ENCODE measurements around the gene KCNMA1. TPM values are rescaled to one million over a fixed set of nuclear protein-coding genes. Genes with fewer than 3 reads are reported as not detected.
"Not testable (repeated sequence)": the region's sequence is repeated elsewhere in the genome, so short reads cannot be mapped to it uniquely, and the experiment has no call there.

Gene KCNMA1
- polyA plus RNA-seq, 4 donors, result 2.7 to 8.6 (median 7.7) TPM

DNA sequence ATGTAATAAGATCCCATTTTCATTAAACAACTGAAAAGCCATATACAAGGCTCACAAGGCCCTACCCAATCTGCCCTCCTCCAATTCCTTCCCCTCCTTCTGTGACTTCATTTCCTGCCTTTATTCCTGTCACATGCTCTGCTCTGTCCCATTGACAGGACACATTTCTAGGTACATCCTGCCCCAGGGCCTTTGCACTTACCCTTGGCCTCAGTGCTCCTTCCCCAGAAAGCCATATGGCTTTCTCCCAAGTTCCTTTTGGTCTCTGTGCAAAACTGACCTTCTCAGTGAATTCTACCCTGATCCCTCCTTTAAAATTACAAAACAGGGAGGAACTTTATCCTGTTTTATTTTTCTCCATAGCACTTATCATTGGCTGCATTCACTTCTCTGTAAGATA is 40.0 kb downstream of the KCNMA1 start:
- DNase-seq, result no peak
- H3K4me1 ChIP-seq (ENCODE audit: control insufficient read depth in 3 of 3, insufficient read depth in 2 of 3, low read depth in 1 of 3, low read length in 2 of 3), result peaks cover 0 to 3% (median under 1%) of the 10 kb centered on the region in 3 donors
- no peak for FAIRE-seq

DNA sequence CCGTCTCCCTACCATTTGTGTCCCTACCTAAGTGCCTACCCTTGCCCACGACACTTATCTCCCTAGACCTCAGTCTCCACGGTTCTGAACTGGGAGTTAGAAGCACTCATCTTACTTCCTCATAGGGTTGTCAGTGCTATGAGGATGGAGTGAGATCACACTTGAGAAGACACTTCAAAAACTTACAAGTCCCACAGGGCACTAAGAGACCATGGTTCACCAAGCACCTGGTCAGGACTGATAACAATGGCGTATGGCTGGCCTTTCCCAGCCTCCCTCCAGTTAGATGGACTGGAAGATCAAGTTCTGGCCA is 43.2 kb downstream of the KCNMA1 start:
- Histone ChIP-seq H3K4me1 (ENCODE audit: control insufficient read depth in 3 of 3, insufficient read depth in 2 of 3, low read depth in 1 of 3, low read length in 2 of 3) (peaks cover 0 to 3% (median 0%) of the 10 kb centered on the region in 3 donors), H3K9me3 (ENCODE audit: control insufficient read depth in 2 of 2, insufficient read depth in 1 of 2, low read depth in 1 of 2, low read length in 1 of 2) (no peaks in the 10 kb centered on the region), H3K27ac (ENCODE audit: low read depth in 1 of 3, low read length in 2 of 3) (no peak overlapping the region), H3K27me3 (ENCODE audit: control insufficient read depth in 3 of 3, insufficient read depth in 3 of 3, low read length in 3 of 3) (no peaks in the 10 kb centered on the region), H3K36me3 (ENCODE audit: control insufficient read depth in 3 of 3, insufficient read depth in 2 of 3, low read depth in 1 of 3, low read length in 3 of 3) (no peaks in the 10 kb centered on the region), H3K4me3 (ENCODE audit: low read depth in 1 of 3, low read length in 3 of 3) (no peak overlapping the region)
- DNase-seq (no peak), FAIRE-seq (no peak)
- WGBS, 3 donors, result 77 to 87% (median 81%) methylated on average over 4 of the region's 4 CpGs

More for the DNA sequence above, 40.0 kb downstream of the KCNMA1 start:
- Histone ChIP-seq H3K27me3 (ENCODE audit: control insufficient read depth in 3 of 3, insufficient read depth in 3 of 3, low read length in 3 of 3) (no peaks in the 10 kb centered on the region), H3K4me3 (ENCODE audit: low read depth in 1 of 3, low read length in 3 of 3) (no peak overlapping the region), H3K9me3 (ENCODE audit: control insufficient read depth in 2 of 2, insufficient read depth in 1 of 2, low read depth in 1 of 2, low read length in 1 of 2) (no peaks in the 10 kb centered on the region), H3K36me3 (ENCODE audit: control insufficient read depth in 3 of 3, insufficient read depth in 2 of 3, low read depth in 1 of 3, low read length in 3 of 3) (no peaks in the 10 kb centered on the region), H3K27ac (ENCODE audit: low read depth in 1 of 3, low read length in 2 of 3) (no peak overlapping the region)

DNA sequence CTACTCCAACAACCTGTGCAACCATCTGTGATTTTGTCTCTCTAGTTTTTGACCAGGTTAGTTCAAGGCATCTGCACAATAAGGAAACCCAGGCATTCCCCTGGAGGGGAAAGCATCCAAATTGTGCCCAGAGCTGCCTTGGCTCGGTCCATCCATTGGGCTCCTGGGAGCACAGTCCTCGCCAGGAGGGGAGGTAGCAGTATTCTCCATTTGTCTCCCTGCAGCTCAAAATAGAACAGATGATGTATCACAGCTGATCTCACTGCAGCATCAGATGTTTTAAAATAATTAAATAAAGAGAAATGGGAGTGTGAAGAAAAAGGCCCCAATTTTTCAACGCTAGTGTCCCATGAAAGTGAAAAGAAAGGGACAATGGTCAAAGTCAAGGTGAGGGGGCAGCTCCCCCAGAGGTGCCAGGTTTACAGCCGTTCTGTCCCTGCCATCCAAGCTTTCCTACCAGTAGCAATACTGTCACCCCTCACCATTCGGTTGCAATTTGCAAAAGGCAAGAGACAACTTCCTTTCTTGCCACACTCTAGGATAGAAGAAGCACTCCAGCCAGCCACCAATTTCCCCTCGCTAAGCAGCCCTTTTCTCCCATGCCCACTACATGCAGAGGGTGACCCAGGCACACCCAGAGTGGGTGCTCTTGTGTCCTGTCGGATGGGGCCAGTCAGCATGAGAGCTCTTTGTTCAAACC is 43.7 kb downstream of the KCNMA1 start:
- no peaks in the 10 kb centered on the region for H3K9me3 ChIP-seq (ENCODE audit: control insufficient read depth in 2 of 2, insufficient read depth in 1 of 2, low read depth in 1 of 2, low read length in 1 of 2)
- no peaks in the 10 kb centered on the region for H3K36me3 ChIP-seq (ENCODE audit: control insufficient read depth in 3 of 3, insufficient read depth in 2 of 3, low read depth in 1 of 3, low read length in 3 of 3)
- no peak overlapping the region for H3K4me3 ChIP-seq (ENCODE audit: low read depth in 1 of 3, low read length in 3 of 3)
- H3K27ac ChIP-seq (ENCODE audit: low read depth in 1 of 3, low read length in 2 of 3), result no peak overlapping the region
- DNase-seq, result no peak
- no peak for FAIRE-seq
- WGBS, 3 donors, result 83 to 95% (median 85%) methylated on average over 7 of the region's 7 CpGs
- peaks cover 0 to 3% (median 0%) of the 10 kb centered on the region in 3 donors for H3K4me1 ChIP-seq (ENCODE audit: control insufficient read depth in 3 of 3, insufficient read depth in 2 of 3, low read depth in 1 of 3, low read length in 2 of 3)
- H3K27me3 ChIP-seq (ENCODE audit: control insufficient read depth in 3 of 3, insufficient read depth in 3 of 3, low read length in 3 of 3), result no peaks in the 10 kb centered on the region

DNA sequence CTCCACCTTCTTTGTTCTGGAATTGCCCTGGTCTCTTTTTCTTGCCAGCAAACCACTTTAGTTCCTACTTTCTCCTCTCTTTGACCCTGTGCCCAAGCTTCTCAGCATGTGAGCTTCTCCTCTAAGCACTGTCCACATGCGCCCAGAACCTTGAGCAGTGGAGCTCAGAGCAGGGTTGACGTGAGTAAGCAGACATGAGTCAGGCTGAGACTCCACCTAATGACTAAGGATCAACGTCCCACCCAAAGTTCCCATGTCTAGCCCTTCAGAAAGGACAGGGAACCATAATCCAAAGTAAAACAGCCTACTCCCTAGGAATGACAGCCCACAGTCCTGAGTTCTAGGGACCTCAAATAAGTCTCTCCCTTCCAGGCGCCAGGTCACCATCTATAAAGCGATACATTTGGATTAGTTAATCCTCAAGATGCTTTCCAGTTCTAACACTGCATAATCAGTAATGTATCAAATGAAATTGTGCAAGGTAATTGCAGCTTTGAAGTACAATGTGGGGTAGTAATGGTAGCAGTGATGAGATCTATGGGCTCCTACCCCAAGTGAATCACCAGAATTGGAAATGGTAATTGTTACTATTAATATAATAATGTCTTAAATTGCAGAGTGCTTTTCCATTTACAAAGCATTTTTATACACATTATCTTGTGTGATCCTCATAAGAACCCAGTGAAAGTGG is 44.5 kb downstream of the KCNMA1 start:
- H3K4me1 ChIP-seq (ENCODE audit: control insufficient read depth in 3 of 3, insufficient read depth in 2 of 3, low read depth in 1 of 3, low read length in 2 of 3), result peaks cover 0 to 3% (median 3%) of the 10 kb centered on the region in 3 donors
- WGBS, 3 donors, result 54 to 74% (median 65%) methylated on average over 5 of the region's 5 CpGs
- no peak overlapping the region for H3K4me3 ChIP-seq (ENCODE audit: low read depth in 1 of 3, low read length in 3 of 3)
- DNase-seq, result peak in 1 of 2 donors; percentile 90
- H3K9me3 ChIP-seq (ENCODE audit: control insufficient read depth in 2 of 2, insufficient read depth in 1 of 2, low read depth in 1 of 2, low read length in 1 of 2), result no peaks in the 10 kb centered on the region
- FAIRE-seq, result no peak
- peak overlapping the region in 1 of 3 donors; percentile 62 for H3K27ac ChIP-seq (ENCODE audit: low read depth in 1 of 3, low read length in 2 of 3)
- no peaks in the 10 kb centered on the region for H3K36me3 ChIP-seq (ENCODE audit: control insufficient read depth in 3 of 3, insufficient read depth in 2 of 3, low read depth in 1 of 3, low read length in 3 of 3)
- no peaks in the 10 kb centered on the region for H3K27me3 ChIP-seq (ENCODE audit: control insufficient read depth in 3 of 3, insufficient read depth in 3 of 3, low read length in 3 of 3)

DNA sequence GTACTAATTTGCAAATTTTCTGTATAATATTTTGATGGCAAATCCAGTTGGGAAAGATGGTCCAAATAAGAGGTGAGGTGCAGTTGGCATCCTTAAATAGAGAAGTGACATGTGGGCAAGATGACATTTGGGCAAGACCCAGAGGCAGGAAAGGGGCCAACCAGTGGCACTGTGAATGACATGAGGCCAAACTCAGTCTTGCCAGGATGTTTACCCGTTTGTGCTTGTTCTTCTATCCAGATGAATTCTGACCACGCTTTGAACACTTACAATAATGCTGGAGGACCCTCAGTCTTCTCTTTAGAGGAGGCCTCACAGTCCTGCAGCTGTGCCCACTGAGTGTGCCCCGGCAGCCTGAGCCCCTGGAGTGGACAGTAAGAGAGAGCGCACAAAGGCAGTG is 45.1 kb downstream of the KCNMA1 start:
- Histone ChIP-seq H3K27ac (ENCODE audit: low read depth in 1 of 3, low read length in 2 of 3) (peak overlapping the region in 1 of 3 donors; percentile 62), H3K27me3 (ENCODE audit: control insufficient read depth in 3 of 3, insufficient read depth in 3 of 3, low read length in 3 of 3) (no peaks in the 10 kb centered on the region), H3K4me3 (ENCODE audit: low read depth in 1 of 3, low read length in 3 of 3) (no peak overlapping the region), H3K4me1 (ENCODE audit: control insufficient read depth in 3 of 3, insufficient read depth in 2 of 3, low read depth in 1 of 3, low read length in 2 of 3) (peaks cover 0 to 8% (median 3%) of the 10 kb centered on the region in 3 donors), H3K36me3 (ENCODE audit: control insufficient read depth in 3 of 3, insufficient read depth in 2 of 3, low read depth in 1 of 3, low read length in 3 of 3) (no peaks in the 10 kb centered on the region), H3K9me3 (ENCODE audit: control insufficient read depth in 2 of 2, insufficient read depth in 1 of 2, low read depth in 1 of 2, low read length in 1 of 2) (no peaks in the 10 kb centered on the region)
- FAIRE-seq, result no peak
- DNase-seq, result no peak
- 82 to 92% (median 92%) methylated on average over 4 of the region's 4 CpGs for WGBS, 3 donors

DNA sequence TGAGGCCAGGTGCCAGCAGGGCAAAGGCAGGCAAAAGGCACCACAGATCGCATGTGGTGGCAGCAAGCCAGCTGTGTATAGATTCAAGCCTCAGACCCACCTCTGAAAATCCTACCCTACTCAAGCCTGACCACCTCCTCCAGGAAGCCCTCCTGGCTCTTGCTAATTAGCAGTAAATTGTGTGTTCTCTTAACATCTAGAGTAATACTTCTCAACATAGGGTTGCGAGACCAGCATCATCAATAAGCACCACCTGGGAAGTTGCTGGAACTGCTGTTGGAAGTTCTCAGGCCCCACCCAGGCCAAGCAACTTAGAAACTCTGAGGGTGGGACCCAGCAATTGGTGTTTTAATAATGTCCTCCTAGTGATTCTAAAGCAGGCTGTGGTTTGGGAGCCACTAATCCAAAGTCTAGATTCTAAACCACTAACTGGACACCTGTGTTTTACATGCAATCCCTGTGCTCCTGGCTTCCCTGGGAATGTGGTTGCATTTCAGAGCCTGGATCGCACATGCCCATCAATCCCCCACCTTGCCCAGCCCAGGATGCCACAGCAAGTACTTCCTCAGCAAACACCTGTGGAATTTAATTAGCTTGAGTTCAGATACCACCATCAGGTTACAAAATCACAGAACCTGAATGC is 46.2 kb downstream of the KCNMA1 start:
- H3K27ac ChIP-seq (ENCODE audit: low read depth in 1 of 3, low read length in 2 of 3), result no peak overlapping the region
- H3K27me3 ChIP-seq (ENCODE audit: control insufficient read depth in 3 of 3, insufficient read depth in 3 of 3, low read length in 3 of 3), result no peaks in the 10 kb centered on the region
- no peak overlapping the region for H3K4me3 ChIP-seq (ENCODE audit: low read depth in 1 of 3, low read length in 3 of 3)
- H3K4me1 ChIP-seq (ENCODE audit: control insufficient read depth in 3 of 3, insufficient read depth in 2 of 3, low read depth in 1 of 3, low read length in 2 of 3), result peaks cover 0 to 16% (median 3%) of the 10 kb centered on the region in 3 donors
- no peak for DNase-seq
- no peak for FAIRE-seq
- 79 to 88% (median 81%) methylated on average over 3 of the region's 3 CpGs for WGBS, 3 donors
- H3K36me3 ChIP-seq (ENCODE audit: control insufficient read depth in 3 of 3, insufficient read depth in 2 of 3, low read depth in 1 of 3, low read length in 3 of 3), result no peaks in the 10 kb centered on the region
- no peaks in the 10 kb centered on the region for H3K9me3 ChIP-seq (ENCODE audit: control insufficient read depth in 2 of 2, insufficient read depth in 1 of 2, low read depth in 1 of 2, low read length in 1 of 2)

DNA sequence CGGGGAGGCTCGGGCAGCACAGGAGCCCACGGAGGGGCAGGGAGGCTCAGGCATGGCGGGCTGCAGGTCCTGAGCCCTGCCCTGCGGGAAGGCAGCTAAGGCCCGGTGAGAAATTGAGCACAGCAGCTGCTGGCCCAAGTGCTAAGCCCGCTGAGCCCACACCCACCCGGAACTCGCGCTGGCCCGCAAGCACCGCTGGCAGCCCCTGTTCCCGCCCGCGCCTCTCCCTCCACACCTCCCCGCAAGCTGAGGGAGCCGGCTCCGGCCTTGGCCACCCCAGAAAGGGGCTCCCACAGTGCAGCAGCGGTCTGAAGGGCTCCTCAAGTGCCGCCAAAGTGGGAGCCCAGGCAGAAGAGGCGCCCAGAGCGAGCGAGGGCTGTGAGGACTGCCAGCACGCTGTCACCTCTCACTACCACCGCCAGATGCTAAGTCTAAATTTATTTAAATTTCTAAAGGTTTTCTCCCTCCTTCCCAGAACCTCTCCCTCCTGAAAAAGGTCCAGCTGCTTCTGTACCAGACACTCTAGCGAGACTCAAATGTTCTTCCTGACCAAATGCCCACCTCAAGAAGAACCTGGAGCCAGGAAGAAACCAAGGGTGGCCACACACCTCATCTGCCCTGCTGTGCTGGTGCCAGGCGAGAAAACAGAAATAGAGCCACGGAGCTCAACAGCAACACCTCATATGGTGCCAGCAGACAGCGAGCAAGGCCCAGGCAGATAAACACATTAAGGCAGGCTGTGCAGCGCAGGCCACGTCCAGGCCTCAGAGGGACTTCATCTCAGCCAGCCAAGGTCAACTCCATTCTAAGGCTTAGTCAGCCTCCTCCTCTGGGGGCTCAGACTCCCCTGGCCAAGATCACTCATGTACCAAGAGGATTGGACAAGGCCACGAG is 47.0 kb downstream of the KCNMA1 start:
- DNase-seq, result no peak
- H3K27ac ChIP-seq (ENCODE audit: low read depth in 1 of 3, low read length in 2 of 3), result no peak overlapping the region
- WGBS, 3 donors, result 89 to 92% (median 91%) methylated on average over 23 to 32 of the region's 32 CpGs

DNA sequence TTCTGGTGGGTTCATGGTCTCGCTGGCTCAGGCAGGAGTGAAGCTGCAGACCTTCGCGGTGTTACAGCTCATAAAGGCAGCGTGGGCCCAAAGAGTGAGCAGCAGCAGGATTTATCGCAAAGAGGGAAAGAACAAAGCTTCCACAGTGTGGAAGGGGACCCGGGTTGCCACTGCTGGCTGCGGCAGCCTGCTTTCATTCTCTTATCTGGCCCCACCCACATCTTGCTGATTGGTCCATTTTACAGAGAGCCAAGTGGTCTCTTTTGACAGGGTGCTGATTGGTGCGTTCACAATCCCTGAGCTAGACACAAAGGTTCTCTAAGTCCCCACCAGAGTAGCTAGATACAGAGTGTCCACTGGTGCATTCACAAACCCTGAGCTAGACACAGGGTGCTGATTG is 47.9 kb downstream of the KCNMA1 start:
- not testable (repeated sequence) for H3K36me3 ChIP-seq (ENCODE audit: control insufficient read depth in 3 of 3, insufficient read depth in 2 of 3, low read depth in 1 of 3, low read length in 3 of 3); H3K4me3 ChIP-seq (ENCODE audit: low read depth in 1 of 3, low read length in 3 of 3); FAIRE-seq; DNase-seq; H3K9me3 ChIP-seq (ENCODE audit: control insufficient read depth in 2 of 2, insufficient read depth in 1 of 2, low read depth in 1 of 2, low read length in 1 of 2); H3K27ac ChIP-seq (ENCODE audit: low read depth in 1 of 3, low read length in 2 of 3); H3K27me3 ChIP-seq (ENCODE audit: control insufficient read depth in 3 of 3, insufficient read depth in 3 of 3, low read length in 3 of 3)
- peaks cover 0 to 18% (median 3%) of the 10 kb centered on the region in 3 donors for H3K4me1 ChIP-seq (ENCODE audit: control insufficient read depth in 3 of 3, insufficient read depth in 2 of 3, low read depth in 1 of 3, low read length in 2 of 3)
- 80 to 89% (median 83%) methylated on average over 8 of the region's 8 CpGs for WGBS, 3 donors

More for the DNA sequence above, 47.0 kb downstream of the KCNMA1 start:
- Histone ChIP-seq H3K4me3 (ENCODE audit: low read depth in 1 of 3, low read length in 3 of 3) (no peak overlapping the region), H3K27me3 (ENCODE audit: control insufficient read depth in 3 of 3, insufficient read depth in 3 of 3, low read length in 3 of 3) (no peaks in the 10 kb centered on the region), H3K4me1 (ENCODE audit: control insufficient read depth in 3 of 3, insufficient read depth in 2 of 3, low read depth in 1 of 3, low read length in 2 of 3) (peaks cover 0 to 18% (median 3%) of the 10 kb centered on the region in 3 donors), H3K36me3 (ENCODE audit: control insufficient read depth in 3 of 3, insufficient read depth in 2 of 3, low read depth in 1 of 3, low read length in 3 of 3) (no peaks in the 10 kb centered on the region), H3K9me3 (ENCODE audit: control insufficient read depth in 2 of 2, insufficient read depth in 1 of 2, low read depth in 1 of 2, low read length in 1 of 2) (no peaks in the 10 kb centered on the region)
- FAIRE-seq, result no peak

Measured in small intestine (tissue), 7 donors.